Stimulated activated CD4-positive, alpha-beta T cell treated with anti-CD3 and anti-CD28 coated beads, Interleukin-4, amount 100 ng/mL, for 48 hours (primary cell): ENCODE measurements around the gene TMEM218.

ENCODE experiments used
- DNase-seq, 2 donors: peaks; one replicate each; pipeline ENCODE4 v3.0.0-alpha.2; 2020; ENCODE audit warnings: low read depth in 2 of 2

TMEM218 gene

DNA sequence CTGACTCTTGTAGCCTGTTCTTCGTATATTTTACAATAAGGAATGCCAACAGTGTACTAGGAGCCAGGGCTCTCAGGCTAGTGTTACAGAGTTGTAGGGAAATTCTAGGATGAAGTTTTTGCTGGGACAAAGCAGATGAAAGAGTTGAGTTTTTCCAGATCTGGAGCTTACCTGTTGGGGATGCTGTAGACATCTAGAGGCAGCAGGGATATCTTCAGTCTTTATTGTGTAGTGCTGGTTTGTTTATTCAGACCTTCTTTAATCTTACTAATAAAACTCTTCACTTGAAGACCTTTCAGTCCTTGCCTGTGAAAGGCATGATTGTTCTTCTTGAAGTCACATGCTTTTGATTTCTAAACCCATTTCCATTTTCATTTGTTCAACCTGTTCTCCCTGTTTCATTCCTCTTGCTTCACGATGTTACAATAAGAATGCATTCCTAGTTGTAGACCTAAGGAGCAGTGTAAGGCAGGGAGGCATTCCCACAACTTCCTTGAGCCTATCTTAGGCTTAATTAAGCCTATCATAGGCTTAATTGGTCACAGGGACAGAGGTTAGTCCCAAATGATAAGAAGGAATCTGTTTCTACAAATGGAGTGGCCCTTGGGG, 56.2 kb downstream of the TMEM218 start:
- no peak for DNase-seq

- no peak for DNase-seq
Measured at GRCh38 chr11:125053167-125053566, 58.3 kb downstream of the TMEM218 start.

GRCh38 chr11:125052047-125052446, 59.4 kb downstream of the TMEM218 start:
- DNase-seq = no peak

DNA sequence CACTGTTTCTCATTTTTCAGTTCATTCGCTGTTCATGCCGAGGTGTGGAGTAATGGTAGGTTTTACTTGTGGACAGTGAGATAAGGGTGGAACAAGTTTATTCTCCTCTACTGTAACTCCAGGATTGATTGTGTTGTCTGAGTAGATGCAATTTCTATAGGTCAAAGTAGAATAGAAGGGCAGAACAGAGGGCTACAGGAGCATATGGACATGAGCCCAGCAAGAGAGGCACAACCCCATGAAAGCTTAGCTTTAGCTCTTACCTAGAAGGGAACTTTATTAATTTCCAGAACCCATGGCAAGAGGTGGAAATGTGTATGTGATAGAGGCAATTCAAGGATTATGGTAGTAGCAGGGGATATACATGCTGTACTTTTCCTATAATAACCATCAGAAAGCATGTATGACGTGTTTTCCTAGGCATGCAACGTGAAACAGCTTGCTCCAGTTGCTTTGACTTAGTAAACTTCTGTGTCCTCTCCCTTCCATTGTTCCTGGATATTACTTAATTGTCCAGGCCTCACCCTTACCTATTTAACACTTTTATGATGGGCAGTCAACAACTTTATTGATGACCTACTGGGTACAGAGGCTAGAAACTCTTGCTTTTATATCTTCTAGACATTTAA, 62.1 kb downstream of the TMEM218 start:
- DNase-seq = no peak
